Tongue (tissue), 2 donors: ENCODE measurements around the gene PIAS1. TPM values are rescaled to one million over a fixed set of nuclear protein-coding genes. Genes with fewer than 3 reads are reported as not detected.

Experiments
- DNase-seq: peaks from one replicate; pipeline ENCODE4 v3.0.0-alpha.2; 2015
- total RNA-seq: library from RNA; depleted of rRNA; stranded (reverse); fragments of >200 nt; gene quantifications from one replicate; pipeline ENCODE4 v1.2.3, GENCODE V29; 2014

Gene PIAS1
- total RNA-seq, 1 donor from 2014 or later: 45.0 TPM

DNA sequence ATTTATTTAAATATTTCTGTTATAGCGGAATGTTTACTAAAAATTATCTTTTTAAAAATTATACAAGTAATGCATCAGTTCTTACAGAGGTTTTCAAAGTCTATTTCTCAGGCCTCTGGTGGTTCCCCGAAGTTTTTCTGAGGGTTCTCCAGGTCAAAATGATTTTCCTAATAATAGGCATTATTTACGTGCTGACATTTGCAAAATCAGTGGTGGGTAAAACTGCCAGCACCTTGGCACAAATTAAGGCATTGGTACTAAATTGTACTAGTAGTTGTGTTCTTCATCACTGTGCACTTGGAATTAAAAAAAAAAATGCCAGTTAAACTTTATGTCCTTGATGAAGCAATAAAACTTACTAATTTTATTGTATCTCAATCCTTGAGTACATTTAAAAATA, 9.5 kb downstream of the PIAS1 start:
- DNase-seq: no peak

GRCh38 chr15:68073576-68074288, 19.6 kb downstream of the PIAS1 start:
- no peak for DNase-seq

- no peak for DNase-seq
Measured at GRCh38 chr15:68075764-68076385, 21.8 kb downstream of the PIAS1 start.

DNA sequence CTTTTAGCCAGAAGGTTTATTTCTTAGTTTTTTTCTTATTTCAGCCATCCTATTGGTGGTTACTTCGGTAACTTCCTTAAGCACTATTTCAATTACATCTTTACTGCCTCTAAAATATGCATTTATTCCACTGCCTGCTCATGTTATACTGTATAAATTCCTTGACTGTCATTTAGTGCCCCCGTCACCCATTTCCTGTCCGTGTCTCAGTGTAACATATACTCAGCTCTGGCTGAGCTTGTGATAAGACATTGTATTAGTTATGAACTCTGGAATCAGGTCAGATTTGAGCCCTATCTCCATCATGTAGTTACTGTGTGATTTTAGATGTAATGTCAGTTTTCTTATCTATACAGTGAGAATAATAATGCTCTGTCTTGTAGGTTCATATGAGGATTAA, 24.2 kb downstream of the PIAS1 start:
- no peak for DNase-seq

DNA sequence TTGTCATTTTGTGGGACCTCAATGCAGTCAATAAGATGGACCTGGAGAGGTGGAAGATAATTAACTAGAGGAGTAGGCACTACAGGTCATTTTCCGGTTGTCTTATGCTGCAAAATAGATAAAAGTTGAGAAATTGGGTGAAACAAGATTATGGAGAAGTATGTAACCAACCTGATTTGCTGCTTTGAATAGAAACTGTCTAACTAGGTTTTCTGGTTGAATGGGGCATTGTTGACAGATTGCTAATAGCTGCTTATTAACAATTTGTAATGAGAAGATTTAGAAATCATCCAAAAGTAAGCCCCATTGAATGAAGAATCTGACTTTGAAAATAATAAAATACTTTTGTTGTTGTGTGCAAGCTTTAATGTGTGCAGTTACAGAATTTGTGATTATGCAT, 26.2 kb downstream of the PIAS1 start:
- no peak for DNase-seq

- DNase-seq: no peak
Measured at GRCh38 chr15:68080783-68081182, 26.7 kb downstream of the PIAS1 start.

DNA sequence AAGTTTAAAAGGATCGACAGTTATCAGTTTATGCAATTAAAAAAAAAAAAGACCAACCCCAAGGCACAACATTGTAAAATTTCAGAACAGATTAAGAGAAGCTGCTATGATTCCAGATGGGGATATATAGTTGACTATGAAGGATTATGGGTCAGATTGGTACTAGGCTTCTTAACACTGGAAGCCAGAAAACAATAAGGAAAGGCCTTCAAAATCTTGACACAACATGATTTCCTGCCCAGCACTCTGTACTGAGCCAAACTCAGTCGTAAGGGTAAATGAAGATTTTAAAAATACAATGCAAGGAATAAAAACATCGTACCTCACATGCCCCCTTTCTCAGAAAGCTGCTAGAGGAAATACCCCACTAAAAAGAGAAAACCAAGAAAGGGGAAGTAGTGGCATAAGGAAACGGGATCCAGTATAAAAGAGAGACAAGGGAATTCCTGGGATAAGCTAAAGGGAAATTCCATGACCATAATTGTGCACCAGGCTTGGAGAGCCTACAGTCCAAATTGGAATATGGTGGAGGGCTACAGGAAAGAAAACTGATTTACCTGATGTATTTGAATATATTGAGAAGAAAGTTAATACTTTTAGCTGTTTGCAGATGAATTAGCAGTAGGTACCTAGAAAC, 27.9 kb downstream of the PIAS1 start:
- DNase-seq: no peak

DNA sequence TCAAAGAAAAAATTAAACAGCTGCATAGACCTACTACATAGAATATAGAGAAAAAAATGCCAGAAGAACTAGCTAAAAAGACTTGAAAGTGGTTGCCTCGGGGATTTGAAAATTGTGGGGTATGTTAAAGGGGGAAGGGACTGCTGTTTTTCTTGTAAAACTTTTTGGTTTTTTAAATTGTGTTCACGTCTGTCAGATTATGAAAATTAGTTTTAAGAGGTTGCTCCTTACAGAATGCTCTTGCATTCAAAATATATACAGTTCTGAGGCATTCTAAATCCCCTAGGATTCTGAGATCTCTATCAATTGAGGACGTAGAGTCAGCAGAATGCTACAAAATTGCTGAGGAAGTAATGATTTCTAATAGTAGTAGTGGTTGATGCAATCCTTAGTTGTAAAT, 28.6 kb downstream of the PIAS1 start:
- no peak for DNase-seq

DNA sequence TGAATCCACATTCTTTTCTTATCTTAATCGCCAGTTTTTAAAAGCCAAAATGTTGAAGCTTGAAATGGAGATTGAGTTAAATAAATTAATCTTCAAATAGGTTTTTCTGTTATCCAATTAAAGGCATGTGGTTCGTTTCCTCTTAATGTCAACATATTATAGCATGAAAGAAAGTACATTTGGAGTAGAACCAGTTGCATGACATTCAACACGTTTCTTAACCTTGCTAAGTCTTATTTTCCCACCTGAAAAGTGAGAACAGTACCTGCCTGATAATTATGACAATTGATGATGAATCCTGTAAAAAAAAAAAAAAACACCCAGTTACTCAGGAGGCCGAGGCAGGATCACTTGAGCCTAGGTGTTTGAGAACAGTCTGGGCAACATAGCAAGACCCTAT, 29.3 kb downstream of the PIAS1 start:
- no peak for DNase-seq

DNA sequence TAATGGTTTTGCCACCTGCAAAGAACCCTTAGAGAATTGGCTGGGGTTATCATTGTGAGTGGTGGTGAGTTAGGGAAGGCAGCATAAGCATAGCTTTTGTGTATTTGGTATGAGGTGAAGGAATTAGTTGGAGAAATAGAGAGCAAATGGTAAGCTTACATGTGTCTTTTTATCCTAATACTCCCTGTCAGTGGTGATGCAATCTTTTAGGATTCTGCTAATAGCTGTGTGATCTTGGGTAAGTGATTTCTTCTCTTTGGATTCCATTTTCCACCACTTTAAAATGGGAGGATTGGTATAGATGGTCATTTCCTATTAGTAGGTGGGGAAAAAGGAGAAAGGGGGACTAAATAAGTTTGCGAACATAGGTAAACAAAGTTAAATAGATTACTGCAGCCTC, 30.9 kb downstream of the PIAS1 start:
- DNase-seq: no peak

- DNase-seq: no peak
Measured at GRCh38 chr15:68091743-68092142, 37.6 kb downstream of the PIAS1 start.

- no peak for DNase-seq
Measured at GRCh38 chr15:68096099-68096498, 42.0 kb downstream of the PIAS1 start.

GRCh38 chr15:68097029-68097428, 42.9 kb downstream of the PIAS1 start:
- DNase-seq: no peak

DNA sequence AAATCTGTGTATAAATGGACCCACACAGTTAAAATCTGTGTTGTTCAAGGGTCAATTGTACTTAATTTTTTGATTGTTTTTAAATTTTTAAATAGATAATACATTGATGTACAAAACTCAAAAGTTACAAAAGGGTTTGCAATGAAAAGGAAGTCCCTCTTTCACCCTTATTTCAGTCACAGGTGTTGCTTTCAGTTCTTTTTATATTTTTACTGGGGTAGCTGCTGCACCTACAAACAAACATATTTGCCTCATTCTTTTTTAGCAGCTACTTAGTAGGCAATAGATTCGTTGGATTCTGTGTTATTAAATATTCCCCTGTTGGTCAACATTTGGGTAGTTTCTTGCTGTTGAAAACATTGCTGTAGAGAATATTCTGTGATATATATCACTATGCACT, 44.4 kb downstream of the PIAS1 start:
- no peak for DNase-seq

DNA sequence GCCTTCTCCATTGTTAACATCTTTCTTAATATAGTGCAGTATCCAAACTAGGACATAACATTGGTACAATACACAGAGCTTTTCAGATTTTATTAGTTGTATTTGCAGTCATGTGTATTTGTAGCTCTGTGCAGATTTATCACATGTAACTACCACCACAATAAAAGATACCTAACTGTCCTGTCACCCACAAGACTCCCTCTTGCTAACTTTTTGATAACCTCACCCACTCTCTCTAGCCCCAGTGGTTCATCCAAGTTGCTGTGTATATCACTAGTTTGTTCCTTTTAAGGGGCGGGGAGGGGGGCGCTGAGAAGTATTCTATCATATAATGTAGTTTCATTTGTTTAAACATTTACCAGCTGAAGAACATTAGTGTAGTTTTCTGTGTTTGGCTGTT, 46.1 kb downstream of the PIAS1 start:
- DNase-seq: no peak

GRCh38 chr15:68103603-68104002, 49.5 kb downstream of the PIAS1 start:
- no peak for DNase-seq

DNA sequence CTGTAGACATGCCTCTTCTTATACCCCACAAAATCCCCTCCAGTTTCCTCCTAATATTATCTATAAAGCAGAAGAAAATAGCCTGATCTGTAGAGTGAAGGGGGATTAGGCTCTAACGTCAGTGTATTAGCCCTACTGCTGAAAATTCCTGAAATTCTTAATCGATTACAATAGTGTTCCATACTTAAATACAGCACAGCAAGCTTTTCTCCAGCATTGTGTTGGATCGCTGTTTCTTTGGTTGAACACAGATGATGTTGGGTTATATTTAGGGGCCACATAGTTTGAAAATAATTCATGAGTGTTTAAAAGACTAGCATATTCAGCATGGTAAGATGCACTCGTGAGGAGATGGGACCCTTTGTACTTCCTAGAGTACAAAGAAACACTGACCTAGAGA, 52.5 kb downstream of the PIAS1 start:
- DNase-seq: peak; percentile 11

DNA sequence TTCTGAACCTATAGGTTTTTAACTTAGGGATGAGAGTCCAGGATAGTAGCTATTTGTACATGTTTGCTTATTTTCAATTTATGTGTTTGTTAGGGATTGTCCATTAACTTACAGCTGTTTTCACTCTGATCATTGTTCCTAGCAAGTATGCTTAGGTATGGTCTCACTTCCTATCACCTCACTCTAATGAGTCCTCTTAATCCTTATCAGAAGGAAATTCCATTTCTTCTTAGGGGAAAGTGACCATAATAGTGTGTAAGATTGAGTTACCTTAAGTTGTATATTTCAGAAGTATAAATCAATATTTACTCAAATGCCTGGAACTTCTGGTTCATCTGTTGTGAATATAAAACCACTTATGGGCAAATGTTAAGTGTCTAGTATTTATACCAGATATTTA, 53.0 kb downstream of the PIAS1 start:
- no peak for DNase-seq

DNA sequence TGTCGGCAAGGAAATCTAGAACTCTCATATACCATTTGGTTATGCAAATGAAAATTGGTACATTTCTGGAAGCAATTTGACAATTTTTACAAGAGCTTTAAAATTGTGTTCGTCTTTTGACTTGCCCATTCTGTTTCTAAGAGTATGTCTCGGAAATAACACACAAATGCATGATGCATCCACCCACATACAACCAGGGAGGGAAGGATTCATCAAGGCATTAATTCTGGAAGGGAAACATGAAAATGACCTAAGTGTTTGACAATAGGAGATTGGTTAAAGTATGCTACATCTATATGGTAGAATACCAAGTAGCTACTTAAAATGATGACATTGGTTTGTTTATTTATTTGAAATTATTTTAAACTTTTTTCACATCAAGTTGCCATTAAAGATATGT, 58.6 kb downstream of the PIAS1 start:
- no peak for DNase-seq

- DNase-seq: no peak
Measured at GRCh38 chr15:68113273-68113672, 59.2 kb downstream of the PIAS1 start.

DNA sequence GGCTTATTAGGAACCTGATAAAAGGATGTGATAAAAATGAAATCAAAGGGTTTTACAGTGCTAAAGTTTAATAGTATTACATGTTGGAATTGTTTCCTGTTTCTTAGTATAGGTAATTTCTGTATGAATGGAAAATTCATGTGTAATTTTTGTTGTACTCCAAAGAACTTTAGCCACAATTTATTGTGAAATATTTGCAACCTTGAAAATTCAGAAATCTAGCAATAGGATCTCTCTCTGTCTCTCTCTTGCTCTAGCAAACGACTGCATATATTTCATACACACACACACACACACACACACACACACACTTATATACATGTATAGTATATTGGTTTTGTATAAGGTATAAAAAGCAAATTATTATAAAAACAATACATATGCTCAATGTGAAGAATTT, 59.6 kb downstream of the PIAS1 start:
- no peak for DNase-seq

GRCh38 chr15:68114356-68114755, 60.2 kb downstream of the PIAS1 start:
- peak; percentile 20 for DNase-seq

- peak; percentile 5 for DNase-seq
Measured at GRCh38 chr15:68114840-68115239, 60.7 kb downstream of the PIAS1 start.

DNA sequence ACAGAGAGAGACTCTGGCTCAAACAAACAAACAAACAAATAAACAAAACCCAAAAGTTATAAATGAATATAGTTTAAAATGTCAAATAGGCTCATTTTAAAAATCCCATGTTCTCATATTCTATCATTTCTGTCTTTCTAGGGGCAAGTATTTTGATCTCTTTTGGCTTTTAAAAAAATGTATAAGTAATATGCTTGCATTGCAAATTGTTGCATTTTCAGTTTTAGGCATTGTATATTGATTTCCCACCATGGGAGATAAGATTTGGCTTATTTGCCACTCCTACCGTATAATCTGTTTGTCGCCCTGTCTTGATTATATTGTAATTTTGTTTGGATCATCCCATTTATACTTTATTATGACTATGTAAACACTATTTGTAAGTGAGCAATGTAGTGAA, 70.6 kb downstream of the PIAS1 start:
- DNase-seq: no peak
